ENCODE data around the gene P3H3. TPM values are rescaled to one million over a fixed set of nuclear protein-coding genes. Genes with fewer than 3 reads are reported as not detected.

Gene P3H3
- total and polyA plus RNA-seq, 2 experiments from 2014 or later: 16.4 to 38.2 TPM

GRCh38 chr12:6867413-6868210, 39.4 kb downstream of the P3H3 start, which contains the start of gene TPI1:
Gene TPI1 (plus strand): TSS chr12:6867531. CDS start chr12:6867567, 36 bp downstream.
- Histone ChIP-seq H3K27me3 (ENCODE audit: insufficient read depth) (no peaks in the 10 kb centered on the region), H3K4me3 (peak within 1 kb of the TSS; percentile 97), H3F3A (replicated peaks; ENCODE audit: low read depth) (peaks cover 58% of the 10 kb centered on the region), H3K9me2 (ENCODE audit: insufficient read depth) (no peaks in the 10 kb centered on the region), H3K36me3 (ENCODE audit: insufficient read depth) (peaks cover 22% of the 10 kb centered on the region), H3K27ac (ENCODE audit: low read depth) (peak within 1 kb of the TSS; percentile 85), H3K4me1 (ENCODE audit: insufficient read depth) (peaks cover 50% of the 10 kb centered on the region), H4K20me1 (replicated peaks; ENCODE audit: insufficient read depth) (peaks cover 32% of the 10 kb centered on the region), H3K4me2 (peak within 1 kb of the TSS; percentile 100), H2AFZ (peak within 1 kb of the TSS; percentile 83; the same call in 1 of the 2 replicates), H3K79me2 (replicated peaks; ENCODE audit: insufficient read depth) (peaks cover 26% of the 10 kb centered on the region)
- Mint-ChIP-seq H3K36me3 (ENCODE audit: low read depth) (peaks cover 75% of the 10 kb centered on the region), H3K27me3 (ENCODE audit: insufficient read depth, low read depth, poor library complexity) (peaks cover 49% of the 10 kb centered on the region), H3K27ac (peak within 1 kb of the TSS; percentile 95), H3K4me1 (peaks cover 54% of the 10 kb centered on the region), H3K9me3 (no peaks in the 10 kb centered on the region; the same call in 1 of the 3 replicates), H3K4me3 (peak within 1 kb of the TSS; percentile 94)
- ATAC-seq (peak; percentile 47), DNase-seq (ENCODE audit: low spot score) (peak; percentile 85)
- TF ChIP-seq REST (IDR thresholded peaks at IDR 0.05; ENCODE audit: unreplicated experiment) (peak; percentile 5), CREB1 (CRISPR knock-in tag; IDR thresholded peaks at IDR 0.05; ENCODE audit: low read depth) (0 out of 2 replicates have a peak, but pooled peaks have one; percentile 22), STAT1 (IDR thresholded peaks at IDR 0.05; ENCODE audit: unreplicated experiment) (no peak), POLR2AphosphoS5 (IDR thresholded peaks at IDR 0.05; ENCODE audit: low read depth) (peak; percentile 98)

GRCh38 chr12:6868211-6869048, 40.2 kb downstream of the P3H3 start:
- peaks cover 26% of the 10 kb centered on the region for H3K79me2 ChIP-seq (replicated peaks; ENCODE audit: insufficient read depth)
- H3K9me2 ChIP-seq (ENCODE audit: insufficient read depth): no peaks in the 10 kb centered on the region
- H3K27me3 Mint-ChIP-seq (ENCODE audit: insufficient read depth, low read depth, poor library complexity): peaks cover 52% of the 10 kb centered on the region
- TF ChIP-seq REST (IDR thresholded peaks at IDR 0.05; ENCODE audit: unreplicated experiment) (no peak), CTCF (conservative IDR thresholded peaks at IDR 0.05; ENCODE audit: low read depth in 2 of 2) (peak; percentile 19 to 46; a peak in 1 of 4 replicates)
- peak overlapping the region; percentile 94 for H3K4me3 Mint-ChIP-seq
- H4K20me1 ChIP-seq (replicated peaks; ENCODE audit: insufficient read depth): peaks cover 32% of the 10 kb centered on the region
- ATAC-seq: no peak
- H3K36me3 ChIP-seq (ENCODE audit: insufficient read depth): peaks cover 14% of the 10 kb centered on the region; the same call in 1 of the 2 replicates
- peaks cover 61% of the 10 kb centered on the region for H3F3A ChIP-seq (replicated peaks; ENCODE audit: low read depth)
- H3K9me3 Mint-ChIP-seq: no peaks in the 10 kb centered on the region; the same call in 1 of the 3 replicates
- H3K36me3 Mint-ChIP-seq (ENCODE audit: low read depth): peaks cover 70% of the 10 kb centered on the region
- peak overlapping the region; percentile 85 for H3K27ac ChIP-seq (ENCODE audit: low read depth)
- H3K27ac Mint-ChIP-seq: peak overlapping the region; percentile 94
- no peaks in the 10 kb centered on the region for H3K27me3 ChIP-seq (ENCODE audit: insufficient read depth)
- H3K4me3 ChIP-seq: peak overlapping the region; percentile 97
- no peak for DNase-seq (ENCODE audit: low spot score)
- H3K4me2 ChIP-seq: peak overlapping the region; percentile 100
- H2AFZ ChIP-seq: no peak overlapping the region
- H3K4me1 ChIP-seq (ENCODE audit: insufficient read depth): peaks cover 50% of the 10 kb centered on the region
- peaks cover 54% of the 10 kb centered on the region for H3K4me1 Mint-ChIP-seq
